T47D (cell line): ENCODE data around the gene PRKAR1B.

Experiments
- DNase-seq, 2 experiments: peaks; one replicate each; pipeline versions ENCODE4 v3.0.0 to v3.0.0-alpha.2; 2011 to 2012; ENCODE audit warnings: low read depth in 1 of 2, low spot score in 1 of 2
- JUND ChIP-seq: IDR thresholded peaks from 2 replicates; pipeline ENCODE4 v1.6.1; 2012; ENCODE audit warnings: low read depth
- in situ Hi-C: cut with HindIII; loops from 2 replicates; pipeline ENCODE4 v1.10.0; 2016; ENCODE audit warnings: low sequenced_read_pairs, low pct_unique_long_range_greater_than_20kb

PRKAR1B gene

GRCh38 chr7:521221-522070, 205.6 kb downstream of the PRKAR1B start:
- TF ChIP-seq JUND: no peak
- in situ Hi-C loops: no loop called here
- no peak for DNase-seq

- no peak for TF ChIP-seq JUND
- DNase-seq: peak in 1 of 2 experiments; percentile 45
- in situ Hi-C loops: no loop called here
These were observed 206.4 kb downstream of the PRKAR1B start for GRCh38 chr7:520503-521161.

GRCh38 chr7:519484-520390, 207.3 kb downstream of the PRKAR1B start, which contains the start of gene PDGFA:
Gene PDGFA (minus strand): TSS chr7:519846. CDS start chr7:519001, 845 bp downstream.
- DNase-seq: peak; percentile 80 to 81
- TF ChIP-seq JUND: no peak
- in situ Hi-C loops: no loop called here

- TF ChIP-seq JUND: no peak
- in situ Hi-C loops: no loop called here
- DNase-seq: peak; percentile 90 to 93
These were observed 208.2 kb downstream of the PRKAR1B start for GRCh38 chr7:518630-519483.

- no peak for TF ChIP-seq JUND
- in situ Hi-C loops: no loop called here
- DNase-seq: peak; percentile 66 to 68
These were observed 209.1 kb downstream of the PRKAR1B start for GRCh38 chr7:517774-518629.

- no peak for TF ChIP-seq JUND
- in situ Hi-C loops: no loop called here
- peak; percentile 64 to 78 for DNase-seq
These were observed 210.2 kb downstream of the PRKAR1B start for GRCh38 chr7:516606-517456.

GRCh38 chr7:516216-516605, 210.9 kb downstream of the PRKAR1B start:
- no peak for TF ChIP-seq JUND
- in situ Hi-C loops: no loop called here
- no peak for DNase-seq

GRCh38 chr7:515628-516027, 211.5 kb downstream of the PRKAR1B start:
- TF ChIP-seq JUND: no peak
- in situ Hi-C loops: no loop called here
- DNase-seq: no peak

- in situ Hi-C loops: no loop called here
- no peak for TF ChIP-seq JUND
- peak in 1 of 2 experiments; percentile 43 for DNase-seq
These were observed 212.2 kb downstream of the PRKAR1B start for GRCh38 chr7:514651-515598.
